Measurements from ENCODE around the gene KLHL29.
A peak's percentile ranks its signal among the peaks of the same experiment; 100 is the strongest.

- TF ChIP-seq CTCF (conservative IDR thresholded peaks at IDR 0.05; ENCODE audit: low read length) (no peak), EZH2phosphoT487 (IDR thresholded peaks at IDR 0.05; ENCODE audit: borderline replicate concordance) (peak; percentile 34; the same call in 1 of the 2 replicates)
Measured at GRCh38 chr2:23452853-23453420, 68.0 kb downstream of the KLHL29 start.

Measured in Loucy (cell line).